Osteocyte (in vitro differentiated cells): ENCODE results near the gene CC2D1A. TPM values are rescaled to one million over a fixed set of nuclear protein-coding genes. Genes with fewer than 3 reads are reported as not detected.
"Not testable (repeated sequence)": the region's sequence is repeated elsewhere in the genome, so short reads cannot be mapped to it uniquely, and the experiment has no call there.

Source experiments
- DNase-seq: peaks from one replicate; pipeline ENCODE4 v3.0.0; 2021; ENCODE audit warnings: mixed read lengths; ENCODE audit not compliant: unreplicated experiment; ENCODE audit errors: extremely low spot score
- H3K27ac Mint-ChIP-seq: one replicate; pipeline ENCODE4 v1.8.0; 2021; ENCODE audit warnings: mild to moderate bottlenecking, mixed read lengths; ENCODE audit not compliant: unreplicated experiment
- H3K27me3 Mint-ChIP-seq: one replicate; pipeline ENCODE4 v1.8.0; 2021; ENCODE audit warnings: mixed read lengths; ENCODE audit not compliant: unreplicated experiment
- H3K36me3 Mint-ChIP-seq: one replicate; pipeline ENCODE4 v1.8.0; 2021; ENCODE audit warnings: mixed read lengths; ENCODE audit not compliant: unreplicated experiment
- H3K4me1 Mint-ChIP-seq: one replicate; pipeline ENCODE4 v1.8.0; 2021; ENCODE audit warnings: mixed read lengths; ENCODE audit not compliant: unreplicated experiment
- H3K4me3 Mint-ChIP-seq: one replicate; pipeline ENCODE4 v1.8.0; 2021; ENCODE audit warnings: mild to moderate bottlenecking, moderate library complexity, mixed read lengths; ENCODE audit not compliant: unreplicated experiment
- H3K9me3 Mint-ChIP-seq: one replicate; pipeline ENCODE4 v1.8.0; 2021; ENCODE audit warnings: mixed read lengths; ENCODE audit not compliant: unreplicated experiment
- CTCF ChIP-seq: fragments of 200-600 bp; sonication (generic); IDR thresholded peaks from 2 replicates; pipeline ENCODE4 v1.5.0; 2021; ENCODE audit warnings: antibody characterized with exemption, mild to moderate bottlenecking, moderate library complexity
- total RNA-seq: library from RNA; stranded (reverse); gene quantifications from 2 replicates; pipeline ENCODE4 v1.2.1, GENCODE V29; 2021

The CC2D1A gene
- total RNA-seq, 1 donor from 2014 or later = 51.3 TPM

GRCh38 chr19:13963603-13964105 is 57.7 kb downstream of the CC2D1A start:
- H3K36me3 Mint-ChIP-seq = peaks cover 11% of the 10 kb centered on the region
- H3K4me3 Mint-ChIP-seq = no peak overlapping the region
- DNase-seq = no peak
- H3K9me3 Mint-ChIP-seq = no peaks in the 10 kb centered on the region
- TF ChIP-seq CTCF = no peak
- no peak overlapping the region for H3K27ac Mint-ChIP-seq
- peaks cover 3% of the 10 kb centered on the region for H3K4me1 Mint-ChIP-seq
- no peaks in the 10 kb centered on the region for H3K27me3 Mint-ChIP-seq

DNA sequence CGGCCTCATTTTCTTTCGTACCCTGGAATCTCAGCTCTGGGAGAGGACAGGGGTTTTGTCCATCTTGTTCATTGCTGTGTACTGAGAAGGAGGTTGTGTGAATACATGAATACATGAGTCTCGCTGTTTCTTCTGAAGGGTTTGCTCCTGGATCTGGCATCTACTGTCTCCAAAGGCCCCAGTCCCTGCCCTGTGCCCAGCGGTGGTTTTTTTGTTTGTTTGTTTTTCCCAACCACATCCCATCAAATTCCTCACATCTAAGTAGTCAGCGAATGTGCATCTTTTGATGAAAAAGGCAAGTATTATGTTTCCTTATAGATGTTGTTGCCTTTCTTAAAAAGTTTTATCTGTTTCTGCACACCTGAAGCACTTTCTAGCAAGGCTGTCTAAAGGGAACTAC is 58.8 kb downstream of the CC2D1A start:
- Mint-ChIP-seq H3K4me1 (peaks cover 3% of the 10 kb centered on the region), H3K27me3 (no peaks in the 10 kb centered on the region), H3K4me3 (no peak overlapping the region), H3K9me3 (no peaks in the 10 kb centered on the region), H3K36me3 (peaks cover 16% of the 10 kb centered on the region), H3K27ac (no peak overlapping the region)
- no peak for DNase-seq
- no peak for TF ChIP-seq CTCF

- Mint-ChIP-seq H3K27me3 (no peaks in the 10 kb centered on the region), H3K9me3 (no peaks in the 10 kb centered on the region), H3K4me1 (peaks cover 3% of the 10 kb centered on the region), H3K36me3 (peaks cover 16% of the 10 kb centered on the region), H3K4me3 (no peak overlapping the region), H3K27ac (no peak overlapping the region)
- no peak for TF ChIP-seq CTCF
- DNase-seq = no peak
Measured at GRCh38 chr19:13965377-13965896, 59.4 kb downstream of the CC2D1A start.

DNA sequence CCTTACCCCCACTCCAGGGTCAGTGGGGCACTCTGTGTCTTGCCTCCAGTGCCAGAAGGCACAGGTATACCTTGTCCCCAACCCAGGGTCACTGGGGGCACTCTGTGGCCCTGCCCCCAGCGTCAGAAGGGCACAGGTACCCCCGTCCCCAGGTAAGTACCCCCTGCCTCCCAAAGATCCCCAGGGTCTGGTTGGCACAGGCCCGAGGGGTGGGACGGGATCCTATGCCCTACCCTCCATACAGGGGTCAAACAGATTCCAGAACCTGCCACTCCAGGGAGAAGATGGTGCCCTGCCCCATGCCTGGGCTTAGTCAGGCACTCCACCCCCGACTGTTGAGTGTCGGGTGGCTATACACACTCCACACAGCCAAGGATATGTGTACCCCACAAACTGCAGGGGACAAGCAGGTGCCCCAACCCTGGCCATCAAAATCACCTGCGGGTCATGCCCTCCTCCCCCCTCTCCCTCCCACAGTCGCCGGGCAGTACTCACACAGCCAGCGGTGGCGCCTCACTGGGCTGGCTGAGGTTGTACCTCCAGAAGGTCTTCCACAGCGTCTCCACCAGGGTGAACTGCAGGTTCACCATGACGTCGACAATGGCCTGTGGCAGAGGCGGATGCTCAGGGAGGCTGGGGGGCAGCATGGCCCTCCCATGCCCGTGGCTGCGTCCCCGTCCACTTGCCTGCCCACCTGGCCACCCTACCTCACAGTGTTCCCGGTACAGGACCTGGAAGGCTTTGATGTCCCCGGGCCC is 60.1 kb downstream of the CC2D1A start:
- no peaks in the 10 kb centered on the region for H3K27me3 Mint-ChIP-seq
- H3K4me3 Mint-ChIP-seq = no peak overlapping the region
- no peak for TF ChIP-seq CTCF
- H3K27ac Mint-ChIP-seq = no peak overlapping the region
- H3K4me1 Mint-ChIP-seq = peaks cover 3% of the 10 kb centered on the region
- no peak for DNase-seq
- H3K9me3 Mint-ChIP-seq = no peaks in the 10 kb centered on the region
- peaks cover 16% of the 10 kb centered on the region for H3K36me3 Mint-ChIP-seq

DNA sequence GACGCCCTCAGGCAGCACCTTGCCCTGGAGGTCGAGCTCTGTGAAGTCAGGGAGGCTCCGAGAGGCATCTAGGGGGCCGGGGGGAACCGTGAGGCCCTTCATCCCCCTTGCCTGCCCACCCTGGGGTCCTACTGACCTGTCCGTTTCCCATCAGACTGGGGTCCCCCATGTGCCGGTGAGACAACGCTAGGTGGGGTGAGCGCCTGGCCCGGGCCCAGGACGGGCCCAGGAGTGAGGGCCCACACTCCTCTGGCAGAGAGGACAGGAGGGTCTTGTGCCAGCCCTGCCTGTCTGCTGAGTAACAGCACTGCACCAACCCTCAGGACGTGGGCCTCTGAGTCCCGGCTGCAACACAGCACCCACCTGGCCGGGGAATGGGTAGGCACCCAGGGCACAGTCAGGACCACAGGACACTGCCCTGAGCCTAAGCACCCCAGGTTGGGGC is 60.7 kb downstream of the CC2D1A start:
- Mint-ChIP-seq H3K4me3 (no peak overlapping the region), H3K27ac (no peak overlapping the region), H3K27me3 (no peaks in the 10 kb centered on the region), H3K9me3 (no peaks in the 10 kb centered on the region), H3K36me3 (peaks cover 11% of the 10 kb centered on the region), H3K4me1 (peaks cover 3% of the 10 kb centered on the region)
- TF ChIP-seq CTCF = no peak
- DNase-seq = no peak

GRCh38 chr19:13967206-13967605 is 61.2 kb downstream of the CC2D1A start:
- not testable (repeated sequence) for H3K27me3 Mint-ChIP-seq, H3K4me1 Mint-ChIP-seq, H3K9me3 Mint-ChIP-seq, H3K27ac Mint-ChIP-seq, H3K4me3 Mint-ChIP-seq, DNase-seq
- peaks cover 11% of the 10 kb centered on the region for H3K36me3 Mint-ChIP-seq
